ENCODE results near the gene TMEM237. TPM values are rescaled to one million over a fixed set of nuclear protein-coding genes. Genes with fewer than 3 reads are reported as not detected.

Gene TMEM237
- total and polyA plus RNA-seq, 7 donors, result 3.0 to 21.4 (median 17.5) TPM

- Histone ChIP-seq H3K27ac (no peak overlapping the region), H3K4me3 (no peak overlapping the region), H3K36me3 (no peaks in the 10 kb centered on the region), H3K4me1 (peaks cover 0 to 6% (median 2%) of the 10 kb centered on the region in 4 donors), H3K9me3 (no peaks in the 10 kb centered on the region), H3K27me3 (no peaks in the 10 kb centered on the region)
- intact Hi-C loops (cut with DNase I), result loop anchor here (10.0 kb wide), 2 partner anchors 385 to 785 kb away; partner anchors contain the start of genes CLK1 and FZD7
- WGBS, 2 donors, result 75 to 90% methylated on average over 2 of the region's 2 CpGs
- no peak for DNase-seq
- TF ChIP-seq POLR2A (IDR thresholded peaks at IDR 0.05) (no peak), CTCF (IDR thresholded peaks at IDR 0.05) (no peak), POLR2AphosphoS5 (IDR thresholded peaks at IDR 0.05) (no peak), EP300 (IDR thresholded peaks at IDR 0.05) (no peak)
Observed at GRCh38 chr2:201649442-201649841, 6.1 kb upstream of the TMEM237 start.

GRCh38 chr2:201647431-201647830 is 4.1 kb upstream of the TMEM237 start:
- no peaks in the 10 kb centered on the region for H3K9me3 ChIP-seq
- H3K27ac ChIP-seq, result no peak overlapping the region
- TF ChIP-seq EP300 (IDR thresholded peaks at IDR 0.05) (no peak), POLR2AphosphoS5 (IDR thresholded peaks at IDR 0.05) (no peak), CTCF (IDR thresholded peaks at IDR 0.05) (no peak), POLR2A (IDR thresholded peaks at IDR 0.05) (no peak)
- H3K27me3 ChIP-seq, result no peaks in the 10 kb centered on the region
- H3K36me3 ChIP-seq, result no peaks in the 10 kb centered on the region
- peaks cover 0 to 17% (median 11%) of the 10 kb centered on the region in 4 donors for H3K4me1 ChIP-seq
- H3K4me3 ChIP-seq, result no peak overlapping the region
- DNase-seq, result no peak
- WGBS, 2 donors, result 89 to 93% methylated on average over 5 of the region's 5 CpGs
- intact Hi-C loops (cut with DNase I), result loop anchor here (10.0 kb wide), 2 partner anchors 387 to 783 kb away; partner anchors contain the start of genes CLK1 and FZD7

- no peaks in the 10 kb centered on the region for H3K27me3 ChIP-seq
- H3K27ac ChIP-seq, result peak overlapping the region; percentile 93 to 96 (median 94)
- H3K4me1 ChIP-seq, result peaks cover 0 to 20% (median 18%) of the 10 kb centered on the region in 4 donors
- DNase-seq, result peak; percentile 83
- no peaks in the 10 kb centered on the region for H3K36me3 ChIP-seq
- no peaks in the 10 kb centered on the region for H3K9me3 ChIP-seq
- WGBS, 2 donors, result 67 to 73% methylated on average over 8 of the region's 8 CpGs
- H3K4me3 ChIP-seq, result peak overlapping the region in 3 of 4 donors; percentile 71 to 80 (median 72)
- TF ChIP-seq CTCF (IDR thresholded peaks at IDR 0.05) (no peak), POLR2AphosphoS5 (IDR thresholded peaks at IDR 0.05) (peak; percentile 44 to 64 (median 50)), POLR2A (IDR thresholded peaks at IDR 0.05) (peak in 1 of 2 donors; percentile 14), EP300 (IDR thresholded peaks at IDR 0.05) (peak in 1 of 4 donors; percentile 26)
- intact Hi-C loops (cut with DNase I), result loop anchor here (5.0 to 10.0 kb wide), 4 partner anchors 138 to 779 kb away; partner anchors contain the start of genes ALS2, CLK1, FZD7 and STRADB
Observed at GRCh38 chr2:201644001-201644400, 698 bp upstream of the TMEM237 start.

- no peaks in the 10 kb centered on the region for H3K27me3 ChIP-seq
- H3K36me3 ChIP-seq, result peaks cover 0 to 3% (median 0%) of the 10 kb centered on the region in 4 donors
- no peaks in the 10 kb centered on the region for H3K9me3 ChIP-seq
- peak; percentile 89 for DNase-seq
- peaks cover 0 to 20% (median 18%) of the 10 kb centered on the region in 4 donors for H3K4me1 ChIP-seq
- H3K27ac ChIP-seq, result peak overlapping the region; percentile 93 to 96 (median 94)
- WGBS, 2 donors, result 0 to 1% methylated on average over 56 of the region's 56 CpGs
- intact Hi-C loops (cut with DNase I), result loop anchor here (5.0 to 10.0 kb wide), 4 partner anchors 140 to 778 kb away; partner anchors contain the start of genes ALS2, CLK1, FZD7 and STRADB
- TF ChIP-seq EP300 (IDR thresholded peaks at IDR 0.05), result peak in 1 of 4 donors; percentile 2
- peak; percentile 92 to 97 (median 94) for TF ChIP-seq POLR2AphosphoS5 (IDR thresholded peaks at IDR 0.05)
- TF ChIP-seq POLR2A (IDR thresholded peaks at IDR 0.05), result peak; percentile 48 to 80
- TF ChIP-seq CTCF (IDR thresholded peaks at IDR 0.05), result no peak
- H3K4me3 ChIP-seq, result peak overlapping the region; percentile 71 to 84 (median 76)
Observed at GRCh38 chr2:201642579-201643215, 606 bp downstream of the TMEM237 start.

Data from sigmoid colon (tissue), 7 donors.